Panc1 (cell line): ENCODE data around the gene MAPT. TPM values are rescaled to one million over a fixed set of nuclear protein-coding genes. Genes with fewer than 3 reads are reported as not detected.

Experiments
- ATAC-seq: fragments of 200-7000 bp; cut with Tn5 transposase; 2 replicates; pipeline ENCODE4 v1.9.1; 2020; ENCODE audit warnings: mild to moderate bottlenecking, moderate library complexity
- BruUV-seq: library from RNA; stranded (reverse); fragments of 400-500 nt; replicated peaks from 2 replicates; lab custom pipeline; 2021; lab: Mats Ljungman, UMichigan
- CTCF ChIA-PET: fragments of 300-600 bp; sonication (Branson Sonifier 250); formaldehyde crosslinking; loops from one replicate; lab custom pipeline; 2022; ENCODE audit warnings: antibody characterized with exemption; lab: Charles Lee
- POLR2A ChIA-PET: fragments of 300-600 bp; sonication (Branson Sonifier 250); formaldehyde crosslinking; loops from one replicate; lab custom pipeline; 2022; ENCODE audit warnings: antibody characterized with exemption; lab: Charles Lee
- DNase-seq: peaks from one replicate; pipeline ENCODE4 v3.0.0-alpha.2; 2010; ENCODE audit warnings: low read depth, low spot score
- H3K27ac ChIP-seq: 2 replicates; pipeline ENCODE4 v1.5.1; 2011; ENCODE audit warnings: mild to moderate bottlenecking, low read length, inconsistent platforms
- H3K27me3 ChIP-seq: fragments of 200-500 bp; sonication (Bioruptor generic); 2 replicates; pipeline ENCODE4 v1.6.0; 2014; ENCODE audit warnings: low read length, inconsistent platforms; ENCODE audit not compliant: control insufficient read depth, insufficient read depth
- H3K36me3 ChIP-seq: fragments of 200-500 bp; sonication (Bioruptor generic); 2 replicates; pipeline ENCODE4 v1.5.1; 2014; ENCODE audit warnings: inconsistent platforms, mild to moderate bottlenecking, low read length, moderate library complexity; ENCODE audit not compliant: control insufficient read depth, insufficient read depth
- H3K4me1 ChIP-seq: 2 replicates; pipeline ENCODE4 v1.5.1; 2011; ENCODE audit warnings: inconsistent platforms, mild to moderate bottlenecking, low read length, moderate library complexity; ENCODE audit not compliant: control insufficient read depth, insufficient read depth
- H3K4me3 ChIP-seq, 2 experiments: 2 replicates each; pipeline ENCODE4 v1.5.1; 2011 to 2012; ENCODE audit warnings: low read depth in 2 of 2, low read length in 2 of 2, mild to moderate bottlenecking in 2 of 2, inconsistent platforms in 1 of 2, moderate library complexity in 1 of 2
- H3K9me3 ChIP-seq: fragments of 200-500 bp; sonication (Bioruptor generic); 2 replicates; pipeline ENCODE4 v1.5.1; 2014; ENCODE audit warnings: low read depth, mild to moderate bottlenecking, inconsistent platforms, low read length, moderate library complexity; ENCODE audit not compliant: control insufficient read depth, insufficient read depth
- CTCF ChIP-seq: fragments of 450-650 bp; IDR thresholded peaks from 2 replicates; pipeline ENCODE4 v1.5.1; 2017; ENCODE audit warnings: mild to moderate bottlenecking
- POLR2AphosphoS5 ChIP-seq: IDR thresholded peaks from 2 replicates; pipeline ENCODE4 v1.6.1; 2012; ENCODE audit warnings: mild to moderate bottlenecking, low read depth, low read length, moderate library complexity
- SIN3A ChIP-seq: IDR thresholded peaks from 2 replicates; pipeline ENCODE4 v1.6.1; 2012; ENCODE audit warnings: low read depth, mild to moderate bottlenecking, low read length, moderate library complexity, borderline replicate concordance; ENCODE audit not compliant: insufficient read depth
- TCF7L2 ChIP-seq: IDR thresholded peaks from 2 replicates; pipeline ENCODE4 v1.6.1; 2011; ENCODE audit warnings: mild to moderate bottlenecking, low read depth, low read length, inconsistent platforms
- in situ Hi-C: cut with HindIII; loops from 2 replicates; pipeline ENCODE4 v1.10.0; 2016; ENCODE audit warnings: low sequenced_read_pairs, low pct_unique_long_range_greater_than_20kb
- intact Hi-C: fragments of 100-400 bp; cut with micrococcal nuclease; formaldehyde crosslinking; loops from one replicate; pipeline ENCODE4 v1.10.0; 2022; ENCODE audit not compliant: unreplicated experiment
- total RNA-seq: library from RNA; stranded (reverse); gene quantifications from one replicate; pipeline ENCODE4 v1.2.1, GENCODE V29; 2021; ENCODE audit not compliant: unreplicated experiment
- TF ChIP-seq, protein P1 (sequence below), 2 experiments: IDR thresholded peaks; 2 replicates each; pipeline ENCODE4 v1.6.1; 2011 to 2012; ENCODE audit warnings: low read depth in 2 of 2, control low read depth in 1 of 2, low read length in 1 of 2, mild to moderate bottlenecking in 1 of 2, moderate library complexity in 1 of 2; ENCODE audit not compliant: insufficient read depth in 1 of 2

MAPT gene
- total RNA-seq, 1 experiment from 2014 or later: 0.59 TPM

DNA sequence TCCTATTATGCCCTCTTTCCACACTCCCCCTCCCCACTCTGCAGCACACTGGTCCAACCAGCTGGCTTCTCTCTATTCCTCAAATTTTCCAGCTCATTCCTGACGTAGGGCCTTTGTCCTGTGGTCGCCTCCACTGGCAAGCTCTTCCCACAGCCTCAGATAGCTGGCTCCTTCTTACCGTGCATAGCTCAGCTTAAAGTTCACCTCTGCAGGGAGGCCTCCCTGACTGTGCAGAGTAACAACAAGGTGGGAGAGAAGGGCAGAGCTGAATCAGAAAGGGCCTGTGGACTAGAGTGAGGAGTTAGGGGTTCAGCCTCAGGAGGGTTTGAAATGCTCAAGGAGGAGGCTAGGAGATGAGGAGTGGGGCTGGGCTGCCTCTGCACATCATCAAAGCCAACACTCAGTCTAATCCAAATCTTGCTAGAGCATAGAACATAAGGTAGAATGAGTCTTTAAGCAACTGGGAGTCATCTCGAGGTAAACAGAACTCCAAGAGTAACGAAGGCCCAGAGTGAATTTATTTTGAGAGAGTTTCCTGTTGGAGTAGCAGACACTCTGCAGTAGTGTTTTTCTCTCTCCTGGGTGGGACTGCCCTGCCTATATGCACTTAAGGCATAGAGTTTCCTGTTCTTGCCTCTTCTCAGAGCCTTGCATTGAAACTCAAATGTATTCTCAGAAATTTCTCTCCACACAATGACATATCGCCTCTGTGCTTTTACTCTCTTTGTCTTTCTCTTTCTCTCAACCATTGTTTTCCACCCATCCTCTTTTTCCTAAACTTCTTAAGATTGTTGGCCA is 30.3 kb upstream of the MAPT start:
- TF ChIP-seq, protein P1, sequence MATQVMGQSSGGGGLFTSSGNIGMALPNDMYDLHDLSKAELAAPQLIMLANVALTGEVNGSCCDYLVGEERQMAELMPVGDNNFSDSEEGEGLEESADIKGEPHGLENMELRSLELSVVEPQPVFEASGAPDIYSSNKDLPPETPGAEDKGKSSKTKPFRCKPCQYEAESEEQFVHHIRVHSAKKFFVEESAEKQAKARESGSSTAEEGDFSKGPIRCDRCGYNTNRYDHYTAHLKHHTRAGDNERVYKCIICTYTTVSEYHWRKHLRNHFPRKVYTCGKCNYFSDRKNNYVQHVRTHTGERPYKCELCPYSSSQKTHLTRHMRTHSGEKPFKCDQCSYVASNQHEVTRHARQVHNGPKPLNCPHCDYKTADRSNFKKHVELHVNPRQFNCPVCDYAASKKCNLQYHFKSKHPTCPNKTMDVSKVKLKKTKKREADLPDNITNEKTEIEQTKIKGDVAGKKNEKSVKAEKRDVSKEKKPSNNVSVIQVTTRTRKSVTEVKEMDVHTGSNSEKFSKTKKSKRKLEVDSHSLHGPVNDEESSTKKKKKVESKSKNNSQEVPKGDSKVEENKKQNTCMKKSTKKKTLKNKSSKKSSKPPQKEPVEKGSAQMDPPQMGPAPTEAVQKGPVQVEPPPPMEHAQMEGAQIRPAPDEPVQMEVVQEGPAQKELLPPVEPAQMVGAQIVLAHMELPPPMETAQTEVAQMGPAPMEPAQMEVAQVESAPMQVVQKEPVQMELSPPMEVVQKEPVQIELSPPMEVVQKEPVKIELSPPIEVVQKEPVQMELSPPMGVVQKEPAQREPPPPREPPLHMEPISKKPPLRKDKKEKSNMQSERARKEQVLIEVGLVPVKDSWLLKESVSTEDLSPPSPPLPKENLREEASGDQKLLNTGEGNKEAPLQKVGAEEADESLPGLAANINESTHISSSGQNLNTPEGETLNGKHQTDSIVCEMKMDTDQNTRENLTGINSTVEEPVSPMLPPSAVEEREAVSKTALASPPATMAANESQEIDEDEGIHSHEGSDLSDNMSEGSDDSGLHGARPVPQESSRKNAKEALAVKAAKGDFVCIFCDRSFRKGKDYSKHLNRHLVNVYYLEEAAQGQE (IDR thresholded peaks at IDR 0.05; ENCODE audit: insufficient read depth in 1 of 2, low read depth in 2 of 2, low read length in 1 of 2): no peak
- TF ChIP-seq POLR2AphosphoS5: no peak
- ATAC-seq (no peak), DNase-seq (no peak)
- no TSS peak for BruUV-seq
- Histone ChIP-seq H3K36me3 (no peaks in the 10 kb centered on the region), H3K4me3 (no peak overlapping the region), H3K4me1 (no peaks in the 10 kb centered on the region), H3K27me3 (peaks cover 3% of the 10 kb centered on the region), H3K9me3 (no peaks in the 10 kb centered on the region), H3K27ac (no peak overlapping the region)
- in situ Hi-C loops (no loop called here), intact Hi-C loops (no loop called here)
- ChIA-PET CTCF (no interaction called here), POLR2A (no interaction called here)

- in situ Hi-C loops: no loop called here
- CTCF ChIA-PET: no interaction called here
Observed at GRCh38 chr17:45867171-45867570, 27.2 kb upstream of the MAPT start.

More at GRCh38 chr17:45867171-45867570, 27.2 kb upstream of the MAPT start:
- intact Hi-C loops: no loop called here
- DNase-seq: no peak
- Histone ChIP-seq H3K9me3 (no peaks in the 10 kb centered on the region), H3K27ac (no peak overlapping the region), H3K36me3 (no peaks in the 10 kb centered on the region), H3K4me3 (no peak overlapping the region), H3K27me3 (peaks cover 3% of the 10 kb centered on the region), H3K4me1 (no peaks in the 10 kb centered on the region)
- ATAC-seq: no peak
- TF ChIP-seq SIN3A: no peak
- no peak for TF ChIP-seq TCF7L2
- TF ChIP-seq POLR2AphosphoS5: no peak
- no peak for TF ChIP-seq CTCF
- TF ChIP-seq, protein P1 (IDR thresholded peaks at IDR 0.05; ENCODE audit: insufficient read depth in 1 of 2, low read depth in 2 of 2, low read length in 1 of 2): no peak
- BruUV-seq: no TSS peak
- POLR2A ChIA-PET: no interaction called here
